Gastroesophageal sphincter (tissue), 3 donors: ENCODE results near the gene SLC39A8.

ENCODE experiments used
- EP300 ChIP-seq: sonication (generic); formaldehyde crosslinking; IDR thresholded peaks from one replicate; pipeline ENCODE4 v1.6.1; 2017; ENCODE audit warnings: antibody characterized with exemption, mild to moderate bottlenecking
- POLR2A ChIP-seq, 2 donors: fragments of 450-650 bp; IDR thresholded peaks; one replicate each; pipeline ENCODE4 v1.6.1; 2017; ENCODE audit warnings: antibody characterized with exemption in 2 of 2, mild to moderate bottlenecking in 2 of 2, moderate library complexity in 1 of 2
- TF ChIP-seq, protein P1 (sequence below), 4 experiments: fragments of 200-600 bp in 2 of 4; fragments of 450-650 bp in 2 of 4; sonication (generic) in 1 of 4; IDR thresholded peaks; one replicate each; pipeline ENCODE4 v1.5.1; 2017 to 2019; ENCODE audit warnings: antibody characterized with exemption in 4 of 4, mild to moderate bottlenecking in 2 of 4, moderate library complexity in 2 of 4

DNA sequence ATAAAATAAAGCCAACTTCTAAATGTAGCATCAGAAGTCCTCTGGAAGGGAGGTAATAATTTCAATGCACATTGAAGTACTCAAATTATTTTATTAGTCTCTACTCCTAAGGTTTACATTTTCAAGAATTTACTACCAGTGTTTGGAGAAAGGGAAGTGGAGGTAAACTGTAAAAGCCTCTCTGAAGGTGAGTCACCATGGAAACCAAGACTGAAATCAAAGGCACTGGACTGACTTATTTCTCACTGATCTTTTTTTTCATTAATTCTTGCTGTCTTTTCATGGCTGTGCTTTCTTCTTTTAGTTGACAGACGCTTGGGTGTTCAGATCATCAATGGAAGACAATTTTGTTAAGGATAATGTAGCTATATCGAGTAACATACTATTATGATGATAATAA is 9.7 kb downstream of the SLC39A8 start:
- TF ChIP-seq EP300, result no peak
- TF ChIP-seq, protein P1, sequence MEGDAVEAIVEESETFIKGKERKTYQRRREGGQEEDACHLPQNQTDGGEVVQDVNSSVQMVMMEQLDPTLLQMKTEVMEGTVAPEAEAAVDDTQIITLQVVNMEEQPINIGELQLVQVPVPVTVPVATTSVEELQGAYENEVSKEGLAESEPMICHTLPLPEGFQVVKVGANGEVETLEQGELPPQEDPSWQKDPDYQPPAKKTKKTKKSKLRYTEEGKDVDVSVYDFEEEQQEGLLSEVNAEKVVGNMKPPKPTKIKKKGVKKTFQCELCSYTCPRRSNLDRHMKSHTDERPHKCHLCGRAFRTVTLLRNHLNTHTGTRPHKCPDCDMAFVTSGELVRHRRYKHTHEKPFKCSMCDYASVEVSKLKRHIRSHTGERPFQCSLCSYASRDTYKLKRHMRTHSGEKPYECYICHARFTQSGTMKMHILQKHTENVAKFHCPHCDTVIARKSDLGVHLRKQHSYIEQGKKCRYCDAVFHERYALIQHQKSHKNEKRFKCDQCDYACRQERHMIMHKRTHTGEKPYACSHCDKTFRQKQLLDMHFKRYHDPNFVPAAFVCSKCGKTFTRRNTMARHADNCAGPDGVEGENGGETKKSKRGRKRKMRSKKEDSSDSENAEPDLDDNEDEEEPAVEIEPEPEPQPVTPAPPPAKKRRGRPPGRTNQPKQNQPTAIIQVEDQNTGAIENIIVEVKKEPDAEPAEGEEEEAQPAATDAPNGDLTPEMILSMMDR (IDR thresholded peaks at IDR 0.05), result no peak
- TF ChIP-seq POLR2A (IDR thresholded peaks at IDR 0.05), result no peak
